K562 (cell line): ENCODE data around the gene BAIAP3. TPM values are rescaled to one million over a fixed set of nuclear protein-coding genes. Genes with fewer than 3 reads are reported as not detected.
A peak's percentile ranks its signal among the peaks of the same experiment; 100 is the strongest.

Experiments used
- ATAC-seq: fragments of 200-7000 bp; cut with Tn5 transposase; 3 replicates; pipeline ENCODE4 v1.9.1; 2020; ENCODE audit warnings: moderate library complexity
- BruUV-seq: library from RNA; stranded (reverse); fragments of 400-500 nt; replicated peaks from 2 replicates; lab custom pipeline; 2021; lab: Mats Ljungman, UMichigan
- CTCF ChIA-PET: fragments of 300-600 bp; formaldehyde crosslinking; extraction: SDS; loops from one replicate; lab custom pipeline; 2021; ENCODE audit warnings: low intra/inter-chr PET ratio; lab: Yijun Ruan, JAX
- POLR2A ChIA-PET: fragments of 300-600, 350-650 bp; sonication (Branson Sonifier 250); formaldehyde crosslinking; extraction: SDS; loops from one replicate; lab custom pipeline; 2021; ENCODE audit warnings: antibody characterized with exemption, inconsistent platforms; lab: Yijun Ruan, JAX
- DNase-seq, 4 experiments: peaks; one replicate each; pipeline versions ENCODE4 v3.0.0 to v3.0.0-alpha.2; 2011 to 2018; ENCODE audit warnings: low spot score in 3 of 4, mixed read lengths in 3 of 4; ENCODE audit errors: extremely low read depth in 1 of 4
- FAIRE-seq: peaks from 2 replicates; lab custom pipeline; 2011; peaks lifted over from hg19 to GRCh38; lab: Jason Lieb, UNC
- H2AFZ ChIP-seq: 2 replicates; pipeline ENCODE4 v1.6.0; 2011; ENCODE audit warnings: low read depth, low read length, control low read depth, inconsistent platforms
- H3K27ac ChIP-seq: fragments of 200-600 bp; 3 replicates; pipeline ENCODE4 v1.8.0; 2011; ENCODE audit warnings: low read depth, mild to moderate bottlenecking, control low read depth, inconsistent platforms, low read length, moderate library complexity, mixed read lengths; ENCODE audit errors: extremely low read depth
- H3K27me3 ChIP-seq, 2 experiments: fragments of 300-600 bp in 1 of 2; 2 replicates in 1 of 2; 3 replicates in 1 of 2; pipeline versions ENCODE4 v1.6.0 to v1.8.0; 2011; ENCODE audit warnings: inconsistent platforms in 2 of 2, low read length in 2 of 2, mild to moderate bottlenecking in 1 of 2, mixed read lengths in 1 of 2, moderate library complexity in 1 of 2; ENCODE audit not compliant: control insufficient read depth in 2 of 2, insufficient read depth in 2 of 2
- H3K36me3 ChIP-seq: fragments of 300-600 bp; 3 replicates; pipeline ENCODE4 v1.8.0; 2011; ENCODE audit warnings: mild to moderate bottlenecking, low read length, inconsistent platforms; ENCODE audit not compliant: control insufficient read depth, insufficient read depth
- H3K4me1 ChIP-seq, 2 experiments: fragments of 200-600 bp in 1 of 2; replicated peaks in 1 of 2; 2 replicates in 1 of 2; 3 replicates in 1 of 2; pipeline versions ENCODE4 v1.5.1 to v1.8.0; 2011; ENCODE audit warnings: inconsistent platforms in 2 of 2, low read length in 2 of 2, mild to moderate bottlenecking in 1 of 2, mixed read lengths in 1 of 2, moderate library complexity in 1 of 2; ENCODE audit not compliant: control insufficient read depth in 2 of 2, insufficient read depth in 2 of 2
- H3K4me2 ChIP-seq: 2 replicates; pipeline ENCODE4 v1.6.1; 2011; ENCODE audit warnings: low read length, control low read depth, inconsistent platforms, mixed read lengths; ENCODE audit not compliant: insufficient read depth
- H3K4me3 ChIP-seq: fragments of 200-600 bp; sonication (generic), shearing (Covaris generic); 2 replicates; pipeline ENCODE4 v1.5.1; 2016; ENCODE audit warnings: control low read depth, inconsistent platforms
- H3K79me2 ChIP-seq: fragments of 200-600 bp; 3 replicates; pipeline ENCODE4 v1.8.0; 2011; ENCODE audit warnings: low read length, inconsistent platforms; ENCODE audit not compliant: control insufficient read depth, insufficient read depth
- H3K9ac ChIP-seq, 2 experiments: 2 replicates each; pipeline versions ENCODE4 v1.6.0 to v1.6.1; 2011; ENCODE audit warnings: low read depth in 2 of 2, low read length in 2 of 2, control low read depth in 1 of 2, inconsistent platforms in 1 of 2, mild to moderate bottlenecking in 1 of 2, mixed read lengths in 1 of 2; ENCODE audit not compliant: insufficient read depth in 1 of 2
- H3K9me1 ChIP-seq: one replicate; pipeline ENCODE4 v1.6.0; 2011; ENCODE audit warnings: inconsistent platforms, mild to moderate bottlenecking, low read length, moderate library complexity; ENCODE audit not compliant: control insufficient read depth, insufficient read depth
- H3K9me3 ChIP-seq: replicated peaks from 2 replicates; pipeline ENCODE4 v1.5.1; 2011; ENCODE audit warnings: low read depth, low read length, inconsistent platforms; ENCODE audit not compliant: control insufficient read depth, insufficient read depth
- H4K20me1 ChIP-seq: replicated peaks from 2 replicates; pipeline ENCODE4 v1.6.1; 2011; ENCODE audit warnings: low read length, inconsistent platforms, mixed read lengths; ENCODE audit not compliant: control insufficient read depth, insufficient read depth
- ATF7 ChIP-seq: fragments of 450-650 bp; IDR thresholded peaks from 2 replicates; pipeline ENCODE4 v1.7.1; 2014; ENCODE audit warnings: mild to moderate bottlenecking, moderate library complexity
- BHLHE40 ChIP-seq: IDR thresholded peaks from 2 replicates; pipeline ENCODE4 v1.6.1; 2011; ENCODE audit warnings: low read length, improper control_type of control experiment
- BRD9 ChIP-seq: fragments of 450-650 bp; IDR thresholded peaks from 2 replicates; pipeline ENCODE4 v1.6.1; 2018; ENCODE audit warnings: low read depth; ENCODE audit not compliant: partially characterized antibody
- HDAC1 ChIP-seq, 2 experiments: fragments of 450-650 bp; IDR thresholded peaks; 2 replicates each; pipeline ENCODE4 v1.6.1; 2016 to 2017; ENCODE audit warnings: inconsistent platforms in 1 of 2, mild to moderate bottlenecking in 1 of 2, moderate library complexity in 1 of 2
- HNRNPUL1 ChIP-seq: fragments of 200-400 bp; formaldehyde crosslinking; IDR thresholded peaks from 2 replicates; pipeline ENCODE4 v1.6.1; 2017; ENCODE audit warnings: low read length
- L3MBTL2 ChIP-seq: fragments of 450-650 bp; IDR thresholded peaks from 2 replicates; pipeline ENCODE4 v1.6.1; 2016; ENCODE audit warnings: mild to moderate bottlenecking, moderate library complexity
- PCBP1 ChIP-seq: fragments of 200-400 bp; formaldehyde crosslinking; IDR thresholded peaks from 2 replicates; pipeline ENCODE4 v1.6.1; 2018; ENCODE audit warnings: mild to moderate bottlenecking, low read depth, low read length; ENCODE audit not compliant: poor library complexity, severe bottlenecking
- PHB2 ChIP-seq: fragments of 450-650 bp; IDR thresholded peaks from 2 replicates; pipeline ENCODE4 v1.6.1; 2017; ENCODE audit warnings: low read depth
- POLR2G ChIP-seq: fragments of 200-400 bp; formaldehyde crosslinking; IDR thresholded peaks from 2 replicates; pipeline ENCODE4 v1.6.1; 2017; ENCODE audit warnings: low read depth, mild to moderate bottlenecking, antibody characterized with exemption, low read length, moderate library complexity
- TFAM ChIP-seq: fragments of 250-450 bp; sonication (Bioruptor Pico); conservative IDR thresholded peaks from 2 replicates; pipeline ENCODE4 v1.5.0; 2021; ENCODE audit warnings: mild to moderate bottlenecking, moderate library complexity
- ZBTB1 ChIP-seq: sonication (generic); formaldehyde crosslinking; IDR thresholded peaks from 2 replicates; pipeline ENCODE4 v1.8.1; 2023; ENCODE audit warnings: missing genetic modification reagents, low read depth, mild to moderate bottlenecking, borderline replicate concordance
- ZFP36 ChIP-seq: fragments of 150-350 bp; IDR thresholded peaks from 2 replicates; pipeline ENCODE4 v1.6.1; 2018; ENCODE audit warnings: low read length, low read depth; ENCODE audit not compliant: partially characterized antibody
- ZNF212 ChIP-seq: fragments of 450-650 bp; formaldehyde crosslinking; IDR thresholded peaks from 2 replicates; pipeline ENCODE4 v1.4.0; 2020; ENCODE audit warnings: mild to moderate bottlenecking
- ZNF696 ChIP-seq: fragments of 250-450 bp; sonication (Bioruptor Pico); conservative IDR thresholded peaks from 2 replicates; pipeline ENCODE4 v1.4.0; 2020; ENCODE audit warnings: mild to moderate bottlenecking, moderate library complexity
- ZNF780A ChIP-seq: fragments of 250-450 bp; sonication (Bioruptor Pico); IDR thresholded peaks from 2 replicates; pipeline ENCODE4 v1.5.0; 2021; ENCODE audit warnings: mild to moderate bottlenecking
- whole genome bisulfite sequencing: fragments of 100-300 bp; shearing (Covaris generic); methylation state at CpG from one replicate; pipeline ENCODE4 v1.1.6; 2016; ENCODE audit warnings: low coverage, mixed read lengths; ENCODE audit not compliant: insufficient coverage; ENCODE audit errors: missing lambda C conversion rate; 5-methylcytosine and 5-hydroxymethylcytosine counted together
- in situ Hi-C: fragments of 300-500 bp; cut with MboI; formaldehyde crosslinking; loops from 4 replicates; pipeline ENCODE4 v1.15.0; 2018; ENCODE audit warnings: inconsistent platforms, mixed read lengths
- intact Hi-C: fragments of 100-400 bp; cut with micrococcal nuclease; formaldehyde crosslinking; loops from 2 replicates; pipeline ENCODE4 v1.14.2; 2022
- polyA plus RNA-seq, 8 experiments: library from polyadenylated mRNA; depleted of rRNA in 4 of 8; stranded (reverse) in 5 of 8; unstranded in 3 of 8; fragments of >200 nt; fragmentation: Nextera tagmentation in 2 of 8; fragmentation: Illumina TruSeq in 1 of 8; extraction: Ambion mirVana in 2 of 8; extraction: Trizol in 1 of 8; gene quantifications; 2 replicates each; pipeline versions ENCODE4 v1.2.1 to v1.2.3, GENCODE V29; 2011 to 2014; ENCODE audit warnings: inconsistent platforms in 1 of 8, missing spikeins in 1 of 8
- total RNA-seq, 7 experiments: library from RNA; depleted of rRNA in 6 of 7; stranded (reverse); fragments of >200 nt in 6 of 7; fragmentation: Illumina TruSeq in 2 of 7; extraction: Trizol in 2 of 7; gene quantifications; 2 replicates each; pipeline versions ENCODE4 v1.2.1 to v1.2.3, GENCODE V29; 2011 to 2021; ENCODE audit warnings: low replicate concordance in 1 of 7
- TF ChIP-seq, protein P1 (sequence below), 2 experiments: fragments of 450-650 bp; IDR thresholded peaks; 2 replicates each; pipeline ENCODE4 v1.6.1; 2016

The BAIAP3 gene
- total and polyA plus RNA-seq, 9 of the 15 experiments (the other 6 are each of a cell fraction or from before 2014, with no cell fraction given) = 0.03 to 4.5 (median 0.57) TPM; not detected in 1

DNA sequence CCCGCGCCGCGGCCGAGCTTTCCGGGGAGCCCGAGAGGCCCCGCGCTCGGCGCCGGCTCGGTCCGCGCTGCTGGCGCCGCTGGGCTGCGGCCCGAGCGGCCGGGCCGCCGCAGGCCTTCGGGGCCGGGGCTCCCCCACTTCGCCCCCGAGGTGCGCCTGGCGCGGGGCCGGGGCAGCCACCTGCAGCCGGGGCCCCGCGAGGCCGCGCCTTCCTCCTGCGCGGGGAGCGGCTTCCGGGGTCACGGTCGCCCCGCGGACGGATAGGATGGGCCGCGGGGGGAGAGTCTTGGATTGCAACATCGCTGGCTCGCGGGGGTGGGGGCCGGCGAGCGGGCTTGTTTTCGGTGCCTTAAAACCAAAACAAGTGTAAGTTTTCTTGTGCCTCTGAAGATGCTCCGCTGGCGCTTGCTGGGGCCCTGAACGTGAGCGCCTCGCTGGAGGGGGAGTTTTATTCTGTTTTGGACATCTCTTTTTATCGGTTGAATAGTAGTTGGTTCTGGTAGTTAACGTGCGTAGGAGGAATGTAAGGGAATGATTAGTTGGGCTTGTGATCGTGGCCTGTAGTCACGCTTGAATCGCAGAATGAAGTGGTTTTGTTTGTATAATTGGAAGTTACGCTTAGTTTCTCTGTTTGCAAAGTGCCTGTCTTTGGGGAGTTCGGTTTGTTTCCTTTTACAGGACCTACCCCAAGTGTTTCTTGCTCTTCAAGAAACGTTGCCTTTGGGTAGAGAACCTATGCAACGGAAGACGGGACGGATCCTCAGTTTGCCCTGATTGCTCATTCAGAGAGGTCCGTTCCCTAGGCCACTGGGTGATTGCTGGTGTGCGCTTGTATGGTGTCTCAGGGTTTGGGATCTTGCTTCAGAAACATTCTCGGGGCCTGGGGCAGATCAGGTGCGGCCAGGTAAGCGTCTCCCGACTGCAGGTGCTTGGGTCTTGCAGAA lies 23.3 kb upstream of the BAIAP3 start:
- H3K27me3 ChIP-seq = no peaks in the 10 kb centered on the region
- H3K4me1 ChIP-seq = peaks cover 12 to 68% of the 10 kb centered on the region in 2 experiments
- peak; percentile 83 for FAIRE-seq
- intact Hi-C loops (loop anchor here (2.0 kb wide), 1 partner anchor 21 kb away; no protein-coding TSS in a partner anchor), in situ Hi-C loops (no loop called here)
- ChIA-PET CTCF (no interaction called here), POLR2A (interaction anchor here (0.6 to 1.4 kb wide), 5 partner anchors 8 to 109 kb away, joined by 3 to 5 read pairs (median 4); no protein-coding TSS in a partner anchor)
- H3K9me1 ChIP-seq = peaks cover 19% of the 10 kb centered on the region
- H3K27ac ChIP-seq = peak overlapping the region; percentile 24
- peak overlapping the region; percentile 79 to 99 for H3K9ac ChIP-seq
- TSS peak; percentile 82 for BruUV-seq
- peak overlapping the region; percentile 87 for H3K4me2 ChIP-seq
- peaks cover 50% of the 10 kb centered on the region for H4K20me1 ChIP-seq
- H2AFZ ChIP-seq = no peak overlapping the region
- peak overlapping the region; percentile 91 for H3K4me3 ChIP-seq
- 1% methylated on average over 37 of the region's 77 CpGs for WGBS
- peak; percentile 65 to 75 (median 68) for DNase-seq
- peak; percentile 61 for ATAC-seq
- peaks cover 58% of the 10 kb centered on the region for H3K79me2 ChIP-seq
- no peaks in the 10 kb centered on the region for H3K9me3 ChIP-seq
- H3K36me3 ChIP-seq = peaks cover 47% of the 10 kb centered on the region
- TF ChIP-seq PCBP1 = no peak
- TF ChIP-seq, protein P1, sequence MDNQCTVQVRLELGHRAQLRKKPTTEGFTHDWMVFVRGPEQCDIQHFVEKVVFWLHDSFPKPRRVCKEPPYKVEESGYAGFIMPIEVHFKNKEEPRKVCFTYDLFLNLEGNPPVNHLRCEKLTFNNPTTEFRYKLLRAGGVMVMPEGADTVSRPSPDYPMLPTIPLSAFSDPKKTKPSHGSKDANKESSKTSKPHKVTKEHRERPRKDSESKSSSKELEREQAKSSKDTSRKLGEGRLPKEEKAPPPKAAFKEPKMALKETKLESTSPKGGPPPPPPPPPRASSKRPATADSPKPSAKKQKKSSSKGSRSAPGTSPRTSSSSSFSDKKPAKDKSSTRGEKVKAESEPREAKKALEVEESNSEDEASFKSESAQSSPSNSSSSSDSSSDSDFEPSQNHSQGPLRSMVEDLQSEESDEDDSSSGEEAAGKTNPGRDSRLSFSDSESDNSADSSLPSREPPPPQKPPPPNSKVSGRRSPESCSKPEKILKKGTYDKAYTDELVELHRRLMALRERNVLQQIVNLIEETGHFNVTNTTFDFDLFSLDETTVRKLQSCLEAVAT (IDR thresholded peaks at IDR 0.05) = peak; percentile 7 to 34; a peak in 2 of 4 replicates
- peak in 1 of 2 experiments; percentile 53; a peak in 2 of 4 replicates for TF ChIP-seq HDAC1 (IDR thresholded peaks at IDR 0.05)
- TF ChIP-seq BRD9 = no peak
- TF ChIP-seq HNRNPUL1 = no peak
- peak; percentile 64; the same call in 1 of the 2 replicates for TF ChIP-seq POLR2G
- no peak for TF ChIP-seq TFAM (CRISPR knock-in tag)
- TF ChIP-seq PHB2 = no peak; the same call in 1 of the 2 replicates
- no peak for TF ChIP-seq ZNF212 (CRISPR knock-in tag)
- no peak for TF ChIP-seq ZFP36
- TF ChIP-seq ZNF696 (CRISPR knock-in tag) = no peak
- TF ChIP-seq ATF7 = 0 out of 2 replicates have a peak, but pooled peaks have one; percentile 8
- no peak for TF ChIP-seq ZNF780A (CRISPR knock-in tag)
- TF ChIP-seq BHLHE40 = 0 out of 2 replicates have a peak, but pooled peaks have one; percentile 7
- TF ChIP-seq L3MBTL2 = no peak
- TF ChIP-seq ZBTB1 (CRISPR knock-in tag) = no peak
